Right atrium auricular region (tissue), 2 donors: Measurements from ENCODE around the gene ERBIN. TPM values are rescaled to one million over a fixed set of nuclear protein-coding genes. Genes with fewer than 3 reads are reported as not detected.
"Not testable (repeated sequence)": the region's sequence is repeated elsewhere in the genome, so short reads cannot be mapped to it uniquely, and the experiment has no call there.

ENCODE experiments used
- DNase-seq: peaks from one replicate; pipeline ENCODE4 v3.0.0-alpha.2; 2019; ENCODE audit warnings: low spot score
- H3K27ac ChIP-seq, 2 donors: fragments of 200-600 bp; sonication (generic); 1 replicate in 1 of 2; 2 replicates in 1 of 2; pipeline ENCODE4 v1.5.1; 2016 to 2019
- H3K27me3 ChIP-seq, 2 donors: fragments of 200-600 bp; sonication (generic); one replicate each; pipeline versions ENCODE4 v1.5.1 to v1.6.0; 2017 to 2019
- H3K36me3 ChIP-seq: fragments of 200-600 bp; sonication (generic); one replicate; pipeline ENCODE4 v1.5.1; 2016
- H3K4me1 ChIP-seq, 2 donors: fragments of 200-600 bp; sonication (generic); one replicate each; pipeline versions ENCODE4 v1.5.1 to v1.6.0; 2017 to 2019
- H3K4me3 ChIP-seq, 2 donors: fragments of 200-600 bp; sonication (generic); 1 replicate in 1 of 2; 2 replicates in 1 of 2; pipeline ENCODE4 v1.5.1; 2017 to 2019; ENCODE audit warnings: mild to moderate bottlenecking in 1 of 2, moderate library complexity in 1 of 2
- H3K9me3 ChIP-seq, 2 donors: fragments of 200-600 bp; sonication (generic); one replicate each; pipeline ENCODE4 v1.5.1; 2019
- CTCF ChIP-seq, 2 donors: fragments of 200-600 bp; sonication (generic); IDR thresholded peaks; one replicate each; pipeline ENCODE4 v1.5.1; 2019; ENCODE audit warnings: antibody characterized with exemption in 2 of 2
- total RNA-seq, 2 donors: library from RNA; depleted of rRNA; stranded (reverse); fragments of >200 nt; gene quantifications; one replicate each; pipeline ENCODE4 v1.1.0, GENCODE V29; 2016

ERBIN gene
- total RNA-seq, 2 donors from 2014 or later, result 33.0 to 38.2 TPM

GRCh38 chr5:65951330-65951729 lies 25.0 kb downstream of the ERBIN start:
- Histone ChIP-seq H3K4me1 (peaks cover 0 to 14% of the 10 kb centered on the region in 2 donors), H3K27me3 (no peaks in the 10 kb centered on the region), H3K9me3 (no peaks in the 10 kb centered on the region), H3K4me3 (no peak overlapping the region), H3K27ac (no peak overlapping the region), H3K36me3 (no peaks in the 10 kb centered on the region)
- no peak for TF ChIP-seq CTCF (IDR thresholded peaks at IDR 0.05)
- DNase-seq, result no peak

- TF ChIP-seq CTCF (IDR thresholded peaks at IDR 0.05), result no peak
- no peaks in the 10 kb centered on the region for H3K9me3 ChIP-seq
- no peak for DNase-seq
- H3K27me3 ChIP-seq, result no peaks in the 10 kb centered on the region
- peaks cover 0 to 14% of the 10 kb centered on the region in 2 donors for H3K4me1 ChIP-seq
- no peak overlapping the region for H3K4me3 ChIP-seq
- no peaks in the 10 kb centered on the region for H3K36me3 ChIP-seq
- no peak overlapping the region for H3K27ac ChIP-seq
Measured at GRCh38 chr5:65952259-65952658, 25.9 kb downstream of the ERBIN start.

- no peak for TF ChIP-seq CTCF (IDR thresholded peaks at IDR 0.05)
- no peak overlapping the region for H3K27ac ChIP-seq
- H3K4me3 ChIP-seq, result no peak overlapping the region
- H3K4me1 ChIP-seq, result peaks cover 0 to 14% of the 10 kb centered on the region in 2 donors
- H3K9me3 ChIP-seq, result no peaks in the 10 kb centered on the region
- no peaks in the 10 kb centered on the region for H3K27me3 ChIP-seq
- no peaks in the 10 kb centered on the region for H3K36me3 ChIP-seq
- no peak for DNase-seq
Measured at GRCh38 chr5:65954200-65954599, 27.8 kb downstream of the ERBIN start.

GRCh38 chr5:65955746-65956145 lies 29.4 kb downstream of the ERBIN start:
- TF ChIP-seq CTCF (IDR thresholded peaks at IDR 0.05), result no peak
- H3K27me3 ChIP-seq, result no peaks in the 10 kb centered on the region
- peaks cover 0 to 23% of the 10 kb centered on the region in 2 donors for H3K4me1 ChIP-seq
- H3K27ac ChIP-seq, result no peak overlapping the region
- H3K4me3 ChIP-seq, result no peak overlapping the region
- H3K9me3 ChIP-seq, result no peaks in the 10 kb centered on the region
- no peaks in the 10 kb centered on the region for H3K36me3 ChIP-seq
- DNase-seq, result no peak

DNA sequence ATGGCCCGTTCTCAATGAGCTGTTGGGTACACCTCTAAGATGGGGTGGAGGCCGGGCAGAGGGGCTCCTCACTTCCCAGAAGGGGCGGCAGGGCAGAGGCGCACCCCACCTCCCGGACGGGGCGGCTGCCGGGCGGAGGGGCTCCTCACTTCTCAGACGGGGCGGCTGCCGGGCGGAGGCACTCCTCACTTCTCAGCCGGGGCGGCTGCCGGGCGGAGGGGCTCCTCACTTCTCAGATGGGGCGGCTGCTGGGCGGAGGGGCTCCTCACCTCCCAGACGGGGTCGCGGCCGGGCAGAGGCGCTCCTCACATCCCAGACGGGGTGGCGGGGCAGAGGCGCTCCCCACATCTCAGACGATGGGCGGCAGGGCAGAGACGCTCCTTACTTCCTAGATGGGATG lies 31.3 kb downstream of the ERBIN start:
- H3K27me3 ChIP-seq, H3K27ac ChIP-seq, H3K4me3 ChIP-seq, H3K9me3 ChIP-seq, H3K36me3 ChIP-seq, DNase-seq: not testable (repeated sequence)
- H3K4me1 ChIP-seq, result peaks cover 0 to 28% of the 10 kb centered on the region in 2 donors

DNA sequence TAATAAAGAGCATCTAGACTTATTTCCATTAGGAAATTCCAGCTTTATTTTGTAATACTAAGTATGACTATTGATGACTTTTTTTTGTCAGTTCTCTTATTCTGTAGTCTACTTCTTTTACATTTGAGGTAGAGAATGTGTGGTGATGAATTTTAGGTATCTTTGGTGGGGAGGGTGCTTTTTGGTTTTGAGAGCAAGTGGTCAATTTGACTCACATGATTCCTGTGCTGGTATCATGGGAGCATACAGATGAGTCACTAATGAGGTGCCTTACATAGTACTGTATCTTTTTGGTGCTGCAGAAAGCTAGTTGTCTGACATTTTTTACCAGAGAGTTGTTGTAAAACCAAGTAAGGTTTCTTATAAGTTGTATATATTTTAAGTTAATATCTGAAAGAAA lies 35.3 kb downstream of the ERBIN start:
- Histone ChIP-seq H3K9me3 (no peaks in the 10 kb centered on the region), H3K4me1 (peaks cover 0 to 33% of the 10 kb centered on the region in 2 donors), H3K36me3 (no peaks in the 10 kb centered on the region), H3K27ac (no peak overlapping the region), H3K27me3 (no peaks in the 10 kb centered on the region), H3K4me3 (no peak overlapping the region)
- no peak for TF ChIP-seq CTCF (IDR thresholded peaks at IDR 0.05)
- DNase-seq, result no peak
